ENCODE results near the gene SNRNP27. TPM values are rescaled to one million over a fixed set of nuclear protein-coding genes. Genes with fewer than 3 reads are reported as not detected.

The SNRNP27 gene
- total RNA-seq, 1 donor from 2014 or later = 41.0 TPM

DNA sequence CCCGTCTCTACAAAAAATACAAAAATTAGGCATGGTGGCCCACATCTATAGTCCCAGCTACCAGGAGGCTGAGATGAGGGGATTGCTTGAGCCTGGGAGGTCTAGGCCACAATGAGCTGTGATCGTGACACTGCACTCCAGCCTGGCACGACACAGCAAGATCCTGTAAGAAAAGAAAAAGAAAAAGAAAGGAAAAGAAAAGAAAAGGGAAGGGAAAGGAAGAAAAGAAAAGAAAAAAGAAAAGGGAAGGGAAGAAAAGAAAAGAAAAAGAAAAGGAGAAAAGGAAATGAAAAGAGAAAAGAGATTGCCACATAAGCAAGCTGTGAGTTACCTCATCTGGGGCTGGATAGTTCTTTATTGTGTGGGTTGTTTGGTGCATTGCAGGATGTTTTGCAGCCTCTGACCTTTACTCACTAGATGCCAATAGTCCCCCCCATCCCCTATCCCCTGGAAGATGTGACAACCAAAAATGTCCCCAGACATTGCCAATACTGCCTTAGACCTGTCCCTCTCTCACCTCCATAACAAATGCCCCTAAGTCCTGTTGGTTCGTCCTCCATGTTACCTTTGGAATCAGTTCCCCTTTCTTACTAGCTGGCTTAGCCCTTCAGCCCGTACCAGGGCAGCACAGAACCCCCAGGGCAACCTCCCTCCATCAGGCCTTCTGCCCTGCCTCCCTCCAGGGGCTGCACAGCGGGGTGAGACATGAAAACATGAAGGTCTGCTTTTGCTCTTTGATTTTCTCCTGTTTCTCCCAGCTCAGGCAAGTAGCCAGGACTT is 58.8 kb downstream of the SNRNP27 start:
- Histone ChIP-seq H3K4me1 (no peaks in the 10 kb centered on the region), H3K4me3 (no peak overlapping the region), H3K27ac (no peak overlapping the region), H3K36me3 (no peaks in the 10 kb centered on the region), H3K9me3 (no peaks in the 10 kb centered on the region), H3K27me3 (peaks cover 6% of the 10 kb centered on the region)
- TF ChIP-seq, protein P1, sequence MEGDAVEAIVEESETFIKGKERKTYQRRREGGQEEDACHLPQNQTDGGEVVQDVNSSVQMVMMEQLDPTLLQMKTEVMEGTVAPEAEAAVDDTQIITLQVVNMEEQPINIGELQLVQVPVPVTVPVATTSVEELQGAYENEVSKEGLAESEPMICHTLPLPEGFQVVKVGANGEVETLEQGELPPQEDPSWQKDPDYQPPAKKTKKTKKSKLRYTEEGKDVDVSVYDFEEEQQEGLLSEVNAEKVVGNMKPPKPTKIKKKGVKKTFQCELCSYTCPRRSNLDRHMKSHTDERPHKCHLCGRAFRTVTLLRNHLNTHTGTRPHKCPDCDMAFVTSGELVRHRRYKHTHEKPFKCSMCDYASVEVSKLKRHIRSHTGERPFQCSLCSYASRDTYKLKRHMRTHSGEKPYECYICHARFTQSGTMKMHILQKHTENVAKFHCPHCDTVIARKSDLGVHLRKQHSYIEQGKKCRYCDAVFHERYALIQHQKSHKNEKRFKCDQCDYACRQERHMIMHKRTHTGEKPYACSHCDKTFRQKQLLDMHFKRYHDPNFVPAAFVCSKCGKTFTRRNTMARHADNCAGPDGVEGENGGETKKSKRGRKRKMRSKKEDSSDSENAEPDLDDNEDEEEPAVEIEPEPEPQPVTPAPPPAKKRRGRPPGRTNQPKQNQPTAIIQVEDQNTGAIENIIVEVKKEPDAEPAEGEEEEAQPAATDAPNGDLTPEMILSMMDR (IDR thresholded peaks at IDR 0.05) = no peak
- DNase-seq = no peak
- intact Hi-C loops (cut with DNase I) = no loop called here
- ATAC-seq = peak; percentile 49

DNA sequence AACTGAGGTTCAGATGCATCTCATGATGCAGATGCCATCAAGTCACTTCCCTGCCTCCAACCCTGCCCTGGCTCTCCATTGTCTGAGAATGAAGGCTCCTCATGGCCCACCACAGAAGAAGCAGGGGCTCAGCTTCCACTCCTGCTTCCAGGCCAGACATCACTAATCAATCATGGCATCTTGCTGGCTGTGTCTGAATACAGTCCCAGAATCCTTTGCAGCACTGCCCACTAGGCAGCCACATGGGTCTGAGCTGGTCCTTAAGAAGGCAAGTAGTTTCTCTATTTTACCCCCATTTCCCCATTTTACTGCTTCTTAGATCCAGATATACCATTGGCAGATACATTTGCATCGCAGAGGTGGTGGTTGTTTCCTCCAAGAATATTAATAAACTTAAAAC is 60.3 kb downstream of the SNRNP27 start:
- intact Hi-C loops (cut with DNase I) = no loop called here
- Histone ChIP-seq H3K27ac (no peak overlapping the region), H3K36me3 (no peaks in the 10 kb centered on the region), H3K4me3 (no peak overlapping the region), H3K4me1 (no peaks in the 10 kb centered on the region), H3K27me3 (peaks cover 3% of the 10 kb centered on the region), H3K9me3 (no peaks in the 10 kb centered on the region)
- TF ChIP-seq, protein P1 (IDR thresholded peaks at IDR 0.05) = no peak
- ATAC-seq = no peak
- DNase-seq = no peak

Other genes with a start within 250 kb of the SNRNP27 start
- gene ANXA4, start 151.8 kb upstream of the SNRNP27 start, total RNA-seq = 181 TPM
- 11.9 TPM for gene GMCL1, start 64.3 kb upstream of the SNRNP27 start, total RNA-seq
- gene MXD1, start 21.2 kb downstream of the SNRNP27 start, total RNA-seq = 21.3 TPM
- 2.1 TPM for gene ASPRV1, start 67.7 kb downstream of the SNRNP27 start, total RNA-seq
- 337 TPM for gene PCBP1, start 193.5 kb downstream of the SNRNP27 start, total RNA-seq

All from upper lobe of right lung (tissue), 1 donor.